Bronchial smooth muscle cell (primary cell): ENCODE results near the gene NUP133. TPM values are rescaled to one million over a fixed set of nuclear protein-coding genes. Genes with fewer than 3 reads are reported as not detected.

Experiments
- total RNA-seq: library from RNA; depleted of rRNA; stranded (reverse); fragments of >200 nt; gene quantifications from 2 replicates; pipeline ENCODE4 v1.2.1, GENCODE V29; 2014

The NUP133 gene
- 22.0 and 27.3 TPM in 2 replicates for total RNA-seq

GRCh38 chr1:229507951-229508822 is at the start of gene NUP133:
Gene NUP133 (minus strand): TSS chr1:229508341. CDS start chr1:229508249, 92 bp downstream.

GRCh38 chr1:229434005-229434640 is 74.0 kb downstream of the NUP133 start, which contains the start of gene ACTA1:
Gene ACTA1 (minus strand): TSS chr1:229434094. CDS start chr1:229433115, 979 bp downstream.

Other genes with a start within 250 kb of the NUP133 start
- gene RAB4A, start 237.2 kb downstream of the NUP133 start, total RNA-seq, result 27.4 and 27.9 TPM in 2 replicates
- 2.1 and 3.3 TPM in 2 replicates for gene CCSAP, start 165.3 kb downstream of the NUP133 start, total RNA-seq
- not detected in 2 replicates for gene ACTA1, start 74.2 kb downstream of the NUP133 start, total RNA-seq
- 5.8 and 8.2 TPM in 2 replicates for gene ABCB10, start 50.4 kb upstream of the NUP133 start, total RNA-seq
- 9.1 and 10.1 TPM in 2 replicates for gene TAF5L, start 117.8 kb upstream of the NUP133 start, total RNA-seq
- gene URB2, start 117.9 kb upstream of the NUP133 start, total RNA-seq, result 3.5 and 5.2 TPM in 2 replicates